CD4-positive, alpha-beta T cell treated with Interleukin-6 at 100 ng/mL for 8 hours (primary cell): ENCODE data around the gene NFIL3.

Experiments used
- DNase-seq: peaks from one replicate; pipeline ENCODE4 v3.0.0-alpha.2; 2020; ENCODE audit warnings: mixed read lengths, low spot score

NFIL3 gene

GRCh38 chr9:91421971-91422757, 1.5 kb downstream of the NFIL3 start:
- no peak for DNase-seq

DNA sequence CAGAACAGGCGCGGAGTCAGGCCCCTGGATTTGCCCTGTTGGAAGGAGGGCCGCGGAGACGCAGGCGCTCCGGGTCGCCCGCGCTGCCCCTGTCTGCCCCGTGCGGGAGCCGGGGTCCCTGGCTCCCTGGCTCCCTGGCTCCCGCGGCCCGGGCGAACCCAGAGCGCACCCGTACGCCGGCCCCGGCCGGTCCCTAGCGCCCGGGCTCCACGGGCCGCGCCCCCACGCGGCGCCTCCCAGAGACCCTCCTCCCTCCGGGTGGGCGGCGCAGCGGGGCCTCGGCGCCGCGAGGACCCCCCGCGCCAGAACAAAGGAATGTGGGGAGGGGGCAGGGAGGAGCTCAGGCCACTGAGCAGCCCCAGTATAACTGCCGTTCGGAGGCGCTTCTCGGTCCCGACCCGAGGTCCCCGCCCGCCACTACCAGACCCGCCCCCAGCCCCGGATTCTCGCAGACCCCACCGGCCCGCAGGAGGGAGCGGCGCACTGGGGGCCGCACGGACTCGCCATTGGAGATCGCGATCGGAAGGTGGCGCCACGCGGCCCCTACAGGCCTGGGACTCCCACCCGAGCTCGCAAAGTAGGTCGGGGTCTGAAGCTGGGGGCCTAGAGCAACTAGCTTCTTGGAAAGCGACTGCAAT, 2.4 kb downstream of the NFIL3 start:
- no peak for DNase-seq

DNA sequence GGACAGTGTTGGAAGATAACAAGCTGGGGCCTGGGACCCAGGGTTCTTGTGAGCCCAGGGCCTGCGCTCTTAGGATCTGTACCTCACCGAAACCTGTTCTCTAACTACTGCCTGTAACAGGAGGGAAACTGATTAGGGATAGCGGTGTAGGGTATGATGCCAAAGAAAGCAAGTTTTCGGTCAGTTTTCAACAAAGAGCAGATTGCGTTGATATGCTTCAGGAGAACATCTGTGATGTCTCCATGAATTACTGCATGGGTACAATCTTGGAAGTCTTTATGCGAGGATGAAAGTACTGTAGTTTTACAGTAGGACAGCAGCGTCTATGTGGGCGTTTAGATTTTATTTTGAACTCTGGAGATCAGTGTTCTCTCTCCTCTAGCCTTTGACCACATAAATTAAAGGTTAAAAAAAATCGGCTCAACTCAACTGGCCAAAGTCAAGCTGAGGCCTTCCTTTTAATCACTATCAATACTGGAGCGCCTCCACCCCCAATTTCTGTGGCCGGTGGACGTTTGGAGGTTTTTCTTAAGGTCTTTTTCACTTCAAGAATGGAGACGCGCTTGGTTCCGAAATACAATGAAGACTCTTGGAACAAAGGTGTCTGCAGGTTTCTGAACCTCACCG, 3.0 kb downstream of the NFIL3 start:
- no peak for DNase-seq

- DNase-seq: no peak
Observed at GRCh38 chr9:91419222-91420191, 4.1 kb downstream of the NFIL3 start.

DNA sequence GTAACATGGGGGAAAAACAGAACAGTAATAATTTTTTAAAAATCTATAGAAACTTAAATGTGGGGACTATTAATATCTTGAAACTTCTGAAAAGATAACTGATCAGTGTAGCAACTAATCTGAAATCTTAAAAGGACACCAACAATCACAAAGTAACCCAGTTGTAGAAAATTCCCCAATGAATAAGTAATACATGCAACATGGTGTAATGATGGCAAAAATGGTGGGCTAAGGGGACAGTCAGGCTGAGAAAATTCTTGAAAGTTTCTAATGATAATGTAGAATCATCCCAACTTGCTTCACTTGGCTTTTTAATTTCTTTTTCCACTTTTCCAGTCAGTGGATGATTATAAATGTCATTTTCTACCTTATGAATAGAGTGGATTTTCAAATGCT, 5.4 kb downstream of the NFIL3 start:
- no peak for DNase-seq

- DNase-seq: no peak
Observed at GRCh38 chr9:91417602-91418214, 5.9 kb downstream of the NFIL3 start.

GRCh38 chr9:91416096-91416712, 7.4 kb downstream of the NFIL3 start:
- no peak for DNase-seq

- DNase-seq: no peak
Observed at GRCh38 chr9:91415290-91415689, 8.3 kb downstream of the NFIL3 start.

DNA sequence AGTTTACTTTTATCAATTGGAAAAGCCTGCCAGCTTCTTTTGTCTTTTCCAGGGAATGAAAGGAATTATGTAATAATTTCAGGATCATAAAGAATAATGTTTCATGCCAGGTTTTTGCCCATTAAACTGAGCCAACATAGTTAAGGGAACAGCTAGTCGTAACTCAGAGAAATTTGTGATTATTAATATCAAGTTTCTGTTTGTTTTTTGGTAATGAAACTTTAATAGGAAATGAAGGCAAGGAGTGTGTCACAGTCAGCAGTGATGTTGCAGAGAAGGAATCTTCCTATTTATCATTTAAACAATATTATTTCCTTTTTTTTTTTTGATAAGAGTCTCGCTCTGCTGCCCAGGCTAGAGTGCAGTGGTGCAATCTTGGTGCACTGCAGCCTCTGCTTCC, 10.7 kb downstream of the NFIL3 start:
- DNase-seq: no peak

DNA sequence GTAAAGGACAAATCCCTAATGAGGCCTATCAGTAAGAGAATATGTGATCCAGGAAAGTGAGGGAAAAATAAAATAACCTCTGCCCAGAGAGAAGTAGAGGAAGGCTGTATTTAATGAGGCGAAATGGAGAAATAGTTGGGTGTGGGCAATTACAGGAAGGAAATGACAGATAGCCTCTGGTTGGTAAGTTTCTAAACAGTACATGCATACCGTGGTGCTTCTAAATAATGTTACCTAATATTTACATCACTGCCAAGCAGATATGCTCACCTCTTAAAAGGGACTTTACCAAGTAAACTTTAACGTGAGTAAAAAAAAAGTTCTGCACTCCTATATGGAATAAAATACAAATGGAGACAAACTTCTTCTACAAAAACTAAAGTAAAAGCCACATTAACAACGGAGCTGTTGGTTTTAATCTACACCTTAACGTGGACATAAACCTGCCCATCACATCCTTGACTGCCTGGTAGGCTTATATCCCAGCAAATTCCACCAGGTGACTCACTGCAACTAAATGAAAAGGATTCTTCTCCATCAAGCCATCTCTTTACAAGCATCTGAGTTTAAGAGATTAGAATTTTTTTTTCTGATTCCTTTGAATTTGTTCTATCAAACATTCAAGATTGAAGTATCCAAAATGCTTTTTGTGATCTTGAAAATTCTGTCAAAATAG, 12.4 kb downstream of the NFIL3 start:
- DNase-seq: no peak

DNA sequence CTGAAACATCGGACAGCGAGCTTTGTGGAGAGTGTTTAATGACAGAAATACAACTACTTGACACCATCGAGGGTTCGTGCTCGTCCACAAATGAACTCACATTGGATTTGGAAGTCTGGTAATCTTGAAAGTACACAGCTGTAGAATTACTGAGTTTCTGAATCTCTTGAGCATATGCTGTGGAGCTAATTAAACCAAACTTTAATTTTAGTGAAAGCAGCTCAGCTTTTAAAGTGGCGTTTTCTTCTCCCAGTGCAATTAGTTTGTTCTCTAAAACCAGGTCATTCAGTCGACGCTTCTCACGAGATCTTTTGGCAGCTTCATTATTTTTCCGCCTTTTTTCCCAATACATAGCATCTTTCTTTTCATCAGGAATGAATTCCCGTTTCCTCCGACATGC, 13.5 kb downstream of the NFIL3 start:
- DNase-seq: no peak

DNA sequence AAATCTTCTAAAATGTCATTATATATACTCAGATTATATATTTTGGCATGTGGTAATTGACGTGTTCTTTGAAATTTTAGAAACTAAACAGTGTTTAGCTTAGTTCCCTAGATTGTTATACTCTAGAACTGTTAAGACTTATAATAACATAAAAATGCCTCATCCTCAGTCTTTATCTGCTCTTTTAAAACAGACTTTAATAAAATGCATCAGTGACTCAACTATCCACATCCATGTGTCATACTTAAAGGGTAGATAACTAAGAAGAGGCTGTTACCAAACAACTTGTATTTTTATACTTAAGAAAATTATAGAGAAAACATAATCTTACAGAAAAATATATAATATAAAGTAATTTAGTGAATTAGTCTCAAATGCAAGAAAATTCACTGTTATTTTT, 15.2 kb downstream of the NFIL3 start:
- no peak for DNase-seq

DNA sequence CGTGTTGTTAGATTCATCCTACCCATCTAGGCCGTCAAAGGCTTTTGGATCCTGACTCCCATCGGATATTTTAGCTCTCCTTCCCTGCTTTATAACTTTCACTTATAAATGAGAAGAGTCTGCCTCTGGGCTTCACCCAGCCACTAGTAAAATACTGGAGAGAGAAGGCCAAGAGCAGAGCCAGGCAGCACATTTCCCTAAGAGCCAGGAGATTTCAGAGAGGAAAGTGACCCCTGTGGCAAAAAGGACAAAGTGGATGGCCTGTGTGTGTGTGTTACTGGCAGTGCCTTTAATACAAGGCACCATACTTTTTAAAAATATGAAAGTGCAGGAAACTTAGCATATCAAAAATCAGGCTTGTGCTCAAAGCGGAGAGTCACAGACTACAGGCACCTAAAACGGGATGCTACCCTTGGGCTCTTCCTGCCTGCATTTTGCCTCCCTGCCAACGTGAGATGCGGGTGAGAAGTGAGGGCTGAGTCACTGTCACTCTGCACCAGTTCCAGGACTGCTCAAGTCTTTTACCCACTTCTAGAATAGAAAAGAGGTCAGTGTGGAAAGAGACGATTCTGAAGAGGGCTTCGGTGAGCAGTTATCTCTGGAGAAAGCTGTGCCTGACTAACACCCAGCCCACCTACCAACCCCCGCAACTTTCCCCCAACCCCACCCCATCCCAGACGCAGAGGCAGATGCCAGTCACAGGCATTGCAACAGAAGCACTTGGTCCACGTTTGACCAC, 15.9 kb downstream of the NFIL3 start:
- no peak for DNase-seq

- no peak for DNase-seq
Observed at GRCh38 chr9:91405343-91406077, 18.1 kb downstream of the NFIL3 start.

GRCh38 chr9:91403665-91404543, 19.7 kb downstream of the NFIL3 start:
- no peak for DNase-seq

DNA sequence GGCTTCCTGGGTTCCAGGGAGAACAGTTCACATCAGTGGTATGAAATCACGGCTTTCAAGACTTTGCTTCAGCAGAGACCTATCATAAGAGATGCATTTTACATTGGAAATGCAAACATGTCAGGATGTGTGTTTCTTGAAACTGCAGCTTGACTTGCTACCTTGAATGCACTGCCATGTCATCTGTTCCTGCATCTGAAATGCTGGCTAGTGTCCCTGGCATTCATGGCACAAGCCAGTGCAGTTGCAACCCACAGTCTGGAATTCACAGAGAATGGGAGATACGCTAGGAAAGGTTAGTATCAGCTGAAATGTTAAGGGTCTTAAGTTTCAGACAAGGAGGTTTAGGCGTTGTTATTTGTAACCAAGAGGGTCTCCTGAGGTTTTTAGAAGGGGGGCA, 24.7 kb downstream of the NFIL3 start:
- no peak for DNase-seq

DNA sequence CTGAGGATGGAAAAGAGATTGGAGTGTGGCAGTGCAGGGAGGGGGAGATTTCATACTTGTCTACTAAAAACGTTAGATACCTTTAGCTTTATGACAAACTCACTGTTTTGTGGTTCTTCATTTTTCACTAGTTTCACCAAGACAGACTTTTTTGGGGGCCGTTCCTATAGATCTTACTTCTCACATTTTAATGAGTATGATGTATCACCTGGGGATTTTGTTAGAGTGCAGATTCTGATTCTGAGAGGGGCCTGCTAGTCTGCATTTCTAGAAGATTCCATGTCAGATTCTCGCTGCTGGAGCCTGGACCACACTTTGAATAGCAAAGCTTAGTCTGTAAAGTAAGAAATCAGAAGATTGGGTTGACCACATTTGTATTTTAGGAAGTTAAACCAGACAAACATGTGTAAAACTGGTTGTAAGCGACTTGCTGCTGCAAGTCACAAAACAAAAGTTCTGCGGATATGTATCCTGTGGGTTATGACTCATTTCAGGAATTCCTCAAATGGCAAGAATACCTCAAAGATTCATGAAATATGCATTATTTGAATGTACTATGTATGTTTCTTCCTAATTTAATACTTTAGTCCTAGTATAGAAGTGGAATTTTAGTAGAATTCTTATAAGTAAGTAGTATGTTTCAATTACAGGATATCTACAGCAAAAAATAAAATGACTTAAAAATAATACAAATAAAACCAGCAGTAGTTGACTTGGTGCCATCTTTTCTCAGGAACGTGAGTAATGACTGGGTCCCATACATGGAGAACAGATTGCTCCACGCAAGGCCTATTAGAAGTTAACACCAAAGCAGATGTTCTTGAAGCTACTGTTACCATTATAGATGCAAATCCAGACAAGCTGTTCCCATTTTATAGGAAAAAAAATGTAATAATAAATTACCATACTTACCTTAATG, 27.8 kb downstream of the NFIL3 start:
- no peak for DNase-seq
